GM19452 (cell line): ENCODE measurements around the gene OR4F15.
"Not testable (repeated sequence)": the region's sequence is repeated elsewhere in the genome, so short reads cannot be mapped to it uniquely, and the experiment has no call there.

ENCODE experiments used
- ATAC-seq: cut with Tn5 transposase; IDR thresholded peaks from one replicate; pipeline ENCODE4 v1.9.1; 2021; ENCODE audit not compliant: unreplicated experiment

Gene OR4F15

GRCh38 chr15:101811902-101812301 is at the start of gene OR4F15:
TSS of gene OR4F15 (plus strand) at chr15:101812202. CDS start at chr15:101818187, 5,985 bp downstream.
- no peak for ATAC-seq

GRCh38 chr15:101764669-101765339 is 47.2 kb upstream of the OR4F15 start:
- ATAC-seq, result not testable (repeated sequence)

- ATAC-seq, result not testable (repeated sequence)
These were observed 46.7 kb upstream of the OR4F15 start for GRCh38 chr15:101765340-101765671.

- no peak for ATAC-seq
These were observed 46.1 kb upstream of the OR4F15 start for GRCh38 chr15:101765772-101766456.

- not testable (repeated sequence) for ATAC-seq
These were observed 44.8 kb upstream of the OR4F15 start for GRCh38 chr15:101767083-101767640.

- no peak for ATAC-seq
These were observed 39.1 kb upstream of the OR4F15 start for GRCh38 chr15:101772921-101773320.

- ATAC-seq, result no peak
These were observed 38.4 kb upstream of the OR4F15 start for GRCh38 chr15:101773496-101774100.

- ATAC-seq, result no peak
These were observed 36.9 kb upstream of the OR4F15 start for GRCh38 chr15:101775136-101775535.

- ATAC-seq, result not testable (repeated sequence)
These were observed 33.4 kb upstream of the OR4F15 start for GRCh38 chr15:101778576-101778975.

- ATAC-seq, result not testable (repeated sequence)
These were observed 31.8 kb upstream of the OR4F15 start for GRCh38 chr15:101780225-101780624.

- ATAC-seq, result no peak
These were observed 30.1 kb upstream of the OR4F15 start for GRCh38 chr15:101781928-101782327.

GRCh38 chr15:101784644-101785043 is 27.4 kb upstream of the OR4F15 start:
- ATAC-seq, result no peak

- not testable (repeated sequence) for ATAC-seq
These were observed 25.6 kb upstream of the OR4F15 start for GRCh38 chr15:101786422-101786821.

- ATAC-seq, result not testable (repeated sequence)
These were observed 24.0 kb upstream of the OR4F15 start for GRCh38 chr15:101788001-101788400.

- not testable (repeated sequence) for ATAC-seq
These were observed 23.3 kb upstream of the OR4F15 start for GRCh38 chr15:101788503-101789269.

- not testable (repeated sequence) for ATAC-seq
These were observed 21.3 kb upstream of the OR4F15 start for GRCh38 chr15:101790748-101791147.

- ATAC-seq, result not testable (repeated sequence)
These were observed 18.0 kb upstream of the OR4F15 start for GRCh38 chr15:101793981-101794380.

- no peak for ATAC-seq
These were observed 16.5 kb upstream of the OR4F15 start for GRCh38 chr15:101795455-101795854.

GRCh38 chr15:101799665-101800064 is 12.3 kb upstream of the OR4F15 start:
- ATAC-seq, result no peak

- ATAC-seq, result no peak
These were observed 11.0 kb upstream of the OR4F15 start for GRCh38 chr15:101801048-101801447.

GRCh38 chr15:101803209-101803608 is 8.8 kb upstream of the OR4F15 start, which contains the start of gene OR4F6:
TSS of gene OR4F6 (plus strand) at chr15:101803509. CDS start at chr15:101805720, 2,211 bp downstream.
- no peak for ATAC-seq
